SU-DHL-6 (cell line): Measurements from ENCODE around the gene TMIGD1.

Experiments
- H2AFZ ChIP-seq: fragments of 200-600 bp; sonication (generic); 2 replicates; pipeline ENCODE4 v1.6.1; 2014; ENCODE audit warnings: low read depth, mild to moderate bottlenecking, moderate library complexity, mixed read lengths, antibody characterized with exemption, low read length; ENCODE audit not compliant: severe bottlenecking
- H3F3A ChIP-seq: fragments of 200-600 bp; shearing (Covaris generic); 2 replicates; pipeline ENCODE4 v1.6.0; 2016; ENCODE audit warnings: antibody characterized with exemption, mild to moderate bottlenecking; ENCODE audit not compliant: insufficient read depth
- H3K27ac ChIP-seq: fragments of 200-600 bp; sonication (generic); 2 replicates; pipeline ENCODE4 v1.5.1; 2016; ENCODE audit warnings: low read depth, mild to moderate bottlenecking, low read length, moderate library complexity, mixed read lengths
- H3K27me3 ChIP-seq: fragments of 200-600 bp; sonication (generic), shearing (Covaris generic); 2 replicates; pipeline ENCODE4 v1.6.0; 2014; ENCODE audit warnings: mild to moderate bottlenecking, low read length
- H3K36me3 ChIP-seq: fragments of 200-600 bp; sonication (generic); 2 replicates; pipeline ENCODE4 v1.6.1; 2014; ENCODE audit warnings: mild to moderate bottlenecking, low read length, mixed read lengths
- H3K4me2 ChIP-seq: fragments of 300-600, 200-600 bp; shearing (Covaris generic), sonication (generic); 2 replicates; pipeline ENCODE4 v1.6.0; 2014; ENCODE audit warnings: low read length, low read depth, mild to moderate bottlenecking; ENCODE audit not compliant: poor library complexity, severe bottlenecking
- H3K4me3 ChIP-seq: fragments of 200-600 bp; sonication (generic); 2 replicates; pipeline ENCODE4 v1.5.1; 2014; ENCODE audit warnings: antibody characterized with exemption, low read length, mild to moderate bottlenecking, mixed read lengths; ENCODE audit not compliant: insufficient read depth, poor library complexity, severe bottlenecking
- H3K79me2 ChIP-seq: fragments of 200-600 bp; sonication (generic); 2 replicates; pipeline ENCODE4 v1.6.1; 2014; ENCODE audit warnings: mild to moderate bottlenecking, low read length, moderate library complexity; ENCODE audit not compliant: insufficient read depth
- H3K9ac ChIP-seq: fragments of 200-600 bp; sonication (generic); 2 replicates; pipeline ENCODE4 v1.7.0; 2014; ENCODE audit warnings: mild to moderate bottlenecking, low read length
- H3K9me2 ChIP-seq: fragments of 200-600 bp; sonication (generic); replicated peaks from 2 replicates; pipeline ENCODE4 v1.6.1; 2014; ENCODE audit warnings: low read length; ENCODE audit not compliant: insufficient read depth
- H3K9me3 ChIP-seq: fragments of 200-600 bp; sonication (generic); 2 replicates; pipeline ENCODE4 v1.6.1; 2014; ENCODE audit warnings: low read length, mixed read lengths; ENCODE audit not compliant: insufficient read depth
- H4K20me1 ChIP-seq: fragments of 200-600 bp; sonication (generic); 2 replicates; pipeline ENCODE4 v1.6.1; 2014; ENCODE audit warnings: low read depth, mild to moderate bottlenecking, antibody characterized with exemption, low read length, moderate library complexity, mixed read lengths
- CTCF ChIP-seq: fragments of 200-600 bp; sonication (generic); IDR thresholded peaks from one replicate; pipeline ENCODE4 v1.5.1; 2017; ENCODE audit warnings: antibody characterized with exemption, mild to moderate bottlenecking, low read length, moderate library complexity; ENCODE audit not compliant: insufficient read depth, poor library complexity, severe bottlenecking
- EZH2phosphoT487 ChIP-seq: fragments of 200-600 bp; sonication (generic), shearing (Covaris generic); conservative IDR thresholded peaks from 2 replicates; pipeline ENCODE4 v1.6.1; 2018; ENCODE audit warnings: mild to moderate bottlenecking, antibody characterized with exemption, low read length, moderate library complexity, mixed read lengths

The TMIGD1 gene

GRCh38 chr17:30337393-30337999, 3.6 kb upstream of the TMIGD1 start:
- H3K9me2 ChIP-seq = no peaks in the 10 kb centered on the region
- H3K4me2 ChIP-seq = no peak overlapping the region

GRCh38 chr17:30336369-30337171, 2.7 kb upstream of the TMIGD1 start:
- Histone ChIP-seq H3K9ac (no peak overlapping the region), H4K20me1 (no peaks in the 10 kb centered on the region), H3K9me2 (no peaks in the 10 kb centered on the region), H3F3A (no peaks in the 10 kb centered on the region), H2AFZ (peak overlapping the region; percentile 55), H3K4me3 (no peak overlapping the region), H3K36me3 (no peaks in the 10 kb centered on the region), H3K9me3 (no peaks in the 10 kb centered on the region), H3K27ac (no peak overlapping the region), H3K4me2 (peak overlapping the region; percentile 26), H3K27me3 (no peaks in the 10 kb centered on the region), H3K79me2 (no peaks in the 10 kb centered on the region)
- TF ChIP-seq CTCF (peak; percentile 88), EZH2phosphoT487 (no peak)

More at GRCh38 chr17:30337393-30337999, 3.6 kb upstream of the TMIGD1 start:
- H3K79me2 ChIP-seq = no peaks in the 10 kb centered on the region
- H3K27me3 ChIP-seq = no peaks in the 10 kb centered on the region
- no peaks in the 10 kb centered on the region for H3K9me3 ChIP-seq
- H4K20me1 ChIP-seq = no peaks in the 10 kb centered on the region
- no peak overlapping the region for H3K9ac ChIP-seq
- H3K36me3 ChIP-seq = no peaks in the 10 kb centered on the region
- no peak overlapping the region for H2AFZ ChIP-seq
- H3K4me3 ChIP-seq = no peak overlapping the region
- H3K27ac ChIP-seq = no peak overlapping the region
- no peaks in the 10 kb centered on the region for H3F3A ChIP-seq
- no peak for TF ChIP-seq CTCF
- no peak for TF ChIP-seq EZH2phosphoT487

- no peaks in the 10 kb centered on the region for H3K9me2 ChIP-seq
- no peak for TF ChIP-seq EZH2phosphoT487
- TF ChIP-seq CTCF = no peak
- no peaks in the 10 kb centered on the region for H3K79me2 ChIP-seq
- H3K9ac ChIP-seq = no peak overlapping the region
- H4K20me1 ChIP-seq = no peaks in the 10 kb centered on the region
- no peaks in the 10 kb centered on the region for H3K36me3 ChIP-seq
- no peak overlapping the region for H3K4me2 ChIP-seq
- no peaks in the 10 kb centered on the region for H3K9me3 ChIP-seq
- H3K27ac ChIP-seq = no peak overlapping the region
- no peaks in the 10 kb centered on the region for H3K27me3 ChIP-seq
- H2AFZ ChIP-seq = no peak overlapping the region
- no peaks in the 10 kb centered on the region for H3F3A ChIP-seq
- H3K4me3 ChIP-seq = no peak overlapping the region
Observed at GRCh38 chr17:30334421-30334820, 564 bp upstream of the TMIGD1 start.
